ACC112 (cell line): ENCODE results near the gene PAPOLA.

Experiments
- H2AFZ ChIP-seq: fragments of 200-600 bp; sonication (generic); one replicate; pipeline ENCODE4 v1.6.0; 2017; ENCODE audit warnings: antibody characterized with exemption, low read length; ENCODE audit not compliant: unreplicated experiment
- H3K27ac ChIP-seq: fragments of 200-600 bp; sonication (generic); 2 replicates; pipeline ENCODE4 v1.5.1; 2014; ENCODE audit warnings: low read depth, mild to moderate bottlenecking, antibody characterized with exemption, low read length, moderate library complexity
- H3K27me3 ChIP-seq: fragments of 200-600 bp; sonication (generic); 2 replicates; pipeline ENCODE4 v1.6.1; 2014; ENCODE audit warnings: mild to moderate bottlenecking, antibody characterized with exemption, low read length, moderate library complexity, mixed read lengths; ENCODE audit not compliant: insufficient read depth
- H3K36me3 ChIP-seq: fragments of 200-600 bp; sonication (generic); 2 replicates; pipeline ENCODE4 v1.6.1; 2016; ENCODE audit warnings: mild to moderate bottlenecking, antibody characterized with exemption, low read length, moderate library complexity, mixed read lengths; ENCODE audit not compliant: insufficient read depth
- H3K4me1 ChIP-seq: fragments of 200-600 bp; sonication (generic); one replicate; pipeline ENCODE4 v1.6.1; 2016; ENCODE audit warnings: low read length, mixed read lengths; ENCODE audit not compliant: insufficient read depth, unreplicated experiment, control insufficient read depth
- H3K4me3 ChIP-seq: fragments of 200-600 bp; sonication (generic); 2 replicates; pipeline ENCODE4 v1.5.1; 2014; ENCODE audit warnings: mild to moderate bottlenecking, low read depth, low read length
- H3K79me2 ChIP-seq: fragments of 200-600 bp; sonication (generic); one replicate; pipeline ENCODE4 v1.6.0; 2016; ENCODE audit warnings: low read length; ENCODE audit not compliant: control insufficient read depth, unreplicated experiment, insufficient read depth

The PAPOLA gene

GRCh38 chr14:96578619-96579018, 76.4 kb downstream of the PAPOLA start:
- peaks cover 16% of the 10 kb centered on the region for H3K4me1 ChIP-seq
- H3K27ac ChIP-seq = no peak overlapping the region
- H3K36me3 ChIP-seq = no peaks in the 10 kb centered on the region
- peaks cover 14% of the 10 kb centered on the region for H3K27me3 ChIP-seq
- H2AFZ ChIP-seq = no peak overlapping the region
- H3K79me2 ChIP-seq = no peaks in the 10 kb centered on the region
- no peak overlapping the region for H3K4me3 ChIP-seq

GRCh38 chr14:96579358-96579757, 77.2 kb downstream of the PAPOLA start:
- peaks cover 21% of the 10 kb centered on the region for H3K27me3 ChIP-seq
- no peak overlapping the region for H2AFZ ChIP-seq
- no peaks in the 10 kb centered on the region for H3K36me3 ChIP-seq
- peaks cover 9% of the 10 kb centered on the region for H3K4me1 ChIP-seq
- no peak overlapping the region for H3K27ac ChIP-seq
- H3K79me2 ChIP-seq = no peaks in the 10 kb centered on the region
- no peak overlapping the region for H3K4me3 ChIP-seq

- peaks cover 26% of the 10 kb centered on the region for H3K27me3 ChIP-seq
- H3K27ac ChIP-seq = no peak overlapping the region
Observed at GRCh38 chr14:96579855-96580254, 77.7 kb downstream of the PAPOLA start.

GRCh38 chr14:96580566-96580965, 78.4 kb downstream of the PAPOLA start:
- Histone ChIP-seq H3K79me2 (no peaks in the 10 kb centered on the region), H2AFZ (no peak overlapping the region), H3K27ac (no peak overlapping the region), H3K36me3 (no peaks in the 10 kb centered on the region), H3K4me3 (no peak overlapping the region), H3K4me1 (no peaks in the 10 kb centered on the region), H3K27me3 (peaks cover 33% of the 10 kb centered on the region)

More at GRCh38 chr14:96579855-96580254, 77.7 kb downstream of the PAPOLA start:
- peaks cover 4% of the 10 kb centered on the region for H3K4me1 ChIP-seq
- no peaks in the 10 kb centered on the region for H3K36me3 ChIP-seq
- H2AFZ ChIP-seq = no peak overlapping the region
- H3K79me2 ChIP-seq = no peaks in the 10 kb centered on the region
- H3K4me3 ChIP-seq = no peak overlapping the region

- no peak overlapping the region for H3K4me3 ChIP-seq
- no peak overlapping the region for H2AFZ ChIP-seq
- no peak overlapping the region for H3K27ac ChIP-seq
- H3K79me2 ChIP-seq = no peaks in the 10 kb centered on the region
- H3K4me1 ChIP-seq = no peaks in the 10 kb centered on the region
- peaks cover 38% of the 10 kb centered on the region for H3K27me3 ChIP-seq
- no peaks in the 10 kb centered on the region for H3K36me3 ChIP-seq
Observed at GRCh38 chr14:96581026-96581425, 78.8 kb downstream of the PAPOLA start.

GRCh38 chr14:96581902-96582301, 79.7 kb downstream of the PAPOLA start:
- H3K4me3 ChIP-seq = no peak overlapping the region
- H2AFZ ChIP-seq = no peak overlapping the region
- H3K79me2 ChIP-seq = no peaks in the 10 kb centered on the region
- no peaks in the 10 kb centered on the region for H3K4me1 ChIP-seq
- H3K36me3 ChIP-seq = no peaks in the 10 kb centered on the region
- peaks cover 47% of the 10 kb centered on the region for H3K27me3 ChIP-seq
- H3K27ac ChIP-seq = no peak overlapping the region

- H3K4me3 ChIP-seq = no peak overlapping the region
- H2AFZ ChIP-seq = no peak overlapping the region
- no peak overlapping the region for H3K27ac ChIP-seq
- H3K4me1 ChIP-seq = no peaks in the 10 kb centered on the region
- no peaks in the 10 kb centered on the region for H3K36me3 ChIP-seq
- H3K79me2 ChIP-seq = no peaks in the 10 kb centered on the region
- peaks cover 52% of the 10 kb centered on the region for H3K27me3 ChIP-seq
Observed at GRCh38 chr14:96582411-96582961, 80.3 kb downstream of the PAPOLA start.

GRCh38 chr14:96582995-96583394, 80.8 kb downstream of the PAPOLA start:
- Histone ChIP-seq H3K4me3 (no peak overlapping the region), H3K27ac (no peak overlapping the region), H3K36me3 (no peaks in the 10 kb centered on the region), H3K4me1 (no peaks in the 10 kb centered on the region), H3K79me2 (no peaks in the 10 kb centered on the region), H2AFZ (no peak overlapping the region), H3K27me3 (peaks cover 58% of the 10 kb centered on the region)

GRCh38 chr14:96583569-96584041, 81.4 kb downstream of the PAPOLA start:
- Histone ChIP-seq H3K79me2 (no peaks in the 10 kb centered on the region), H3K4me3 (no peak overlapping the region), H2AFZ (no peak overlapping the region), H3K27me3 (peaks cover 64% of the 10 kb centered on the region), H3K4me1 (no peaks in the 10 kb centered on the region), H3K27ac (no peak overlapping the region), H3K36me3 (no peaks in the 10 kb centered on the region)

GRCh38 chr14:96584199-96584906, 82.2 kb downstream of the PAPOLA start:
- Histone ChIP-seq H2AFZ (no peak overlapping the region), H3K27ac (no peak overlapping the region), H3K27me3 (peaks cover 71% of the 10 kb centered on the region), H3K4me3 (no peak overlapping the region), H3K4me1 (no peaks in the 10 kb centered on the region), H3K79me2 (no peaks in the 10 kb centered on the region), H3K36me3 (no peaks in the 10 kb centered on the region)
